Kidney epithelial cell (primary cell): ENCODE data around the gene C1orf185. TPM values are rescaled to one million over a fixed set of nuclear protein-coding genes. Genes with fewer than 3 reads are reported as not detected.
"Not testable (repeated sequence)": the region's sequence is repeated elsewhere in the genome, so short reads cannot be mapped to it uniquely, and the experiment has no call there.

ENCODE experiments used
- DNase-seq: peaks from one replicate; pipeline ENCODE4 v3.0.0-alpha.2; 2010; ENCODE audit warnings: low read depth
- H3K27me3 ChIP-seq: 2 replicates; pipeline ENCODE4 v1.6.0; 2011; ENCODE audit warnings: low read length; ENCODE audit not compliant: control insufficient read depth, insufficient read depth
- H3K36me3 ChIP-seq: 2 replicates; pipeline ENCODE4 v1.5.1; 2011; ENCODE audit warnings: low read length; ENCODE audit not compliant: control insufficient read depth, insufficient read depth
- H3K4me3 ChIP-seq: 2 replicates; pipeline ENCODE4 v1.5.1; 2011; ENCODE audit warnings: low read depth, mild to moderate bottlenecking, control low read depth, low read length
- CTCF ChIP-seq: IDR thresholded peaks from 2 replicates; pipeline ENCODE4 v1.5.1; 2011; ENCODE audit warnings: mild to moderate bottlenecking, moderate library complexity, low read length, control low read depth, inconsistent platforms; ENCODE audit not compliant: insufficient read depth, poor library complexity, severe bottlenecking
- total RNA-seq: library from RNA; depleted of rRNA; stranded (reverse); fragments of >200 nt; gene quantifications from 2 replicates; pipeline ENCODE4 v1.2.3, GENCODE V29; 2015

C1orf185 gene
- total RNA-seq, 1 donor from 2014 or later: not detected

- no peak for DNase-seq
- Histone ChIP-seq H3K36me3 (no peaks in the 10 kb centered on the region), H3K4me3 (no peak overlapping the region), H3K27me3 (no peaks in the 10 kb centered on the region)
- no peak for TF ChIP-seq CTCF
These were observed 13.8 kb downstream of the C1orf185 start for GRCh38 chr1:51115714-51116404.

DNA sequence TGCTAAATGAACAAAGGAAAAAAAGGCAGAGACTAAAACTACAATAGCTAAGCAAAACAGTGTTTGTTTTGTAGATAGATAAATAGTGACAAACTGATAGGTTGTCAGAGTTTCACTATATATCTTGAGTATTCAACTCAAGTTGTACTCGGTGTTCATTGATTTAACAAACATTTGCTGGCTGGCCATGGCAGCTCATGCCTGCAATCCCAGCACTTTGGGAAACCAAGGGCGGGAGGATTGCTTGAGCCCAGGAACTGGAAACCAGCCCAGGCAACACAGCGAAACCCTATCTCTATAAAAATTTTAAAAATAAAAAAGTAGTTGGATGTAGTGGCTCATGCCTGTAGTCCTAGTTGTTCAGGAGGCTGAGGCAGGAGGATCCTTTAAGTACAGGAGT is 17.3 kb downstream of the C1orf185 start:
- DNase-seq: no peak
- no peaks in the 10 kb centered on the region for H3K27me3 ChIP-seq
- no peak overlapping the region for H3K4me3 ChIP-seq
- TF ChIP-seq CTCF: no peak
- no peaks in the 10 kb centered on the region for H3K36me3 ChIP-seq

DNA sequence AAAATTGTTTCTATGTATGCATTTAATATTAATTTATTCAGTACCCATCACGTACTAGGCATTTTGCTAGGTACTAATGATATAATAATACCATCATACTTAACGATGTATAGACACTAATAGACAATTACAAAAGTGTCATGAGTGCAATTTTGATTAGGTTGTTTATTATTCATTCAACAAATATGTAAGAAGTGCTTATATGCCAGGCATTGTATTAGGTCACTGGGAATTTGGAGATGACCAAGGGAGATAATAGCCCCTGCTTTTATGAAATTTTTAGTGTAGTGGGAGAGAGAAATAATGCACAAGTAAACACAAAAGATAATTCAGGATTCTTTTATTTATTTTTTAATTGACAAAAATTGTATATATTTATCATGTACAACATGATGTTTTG is 18.6 kb downstream of the C1orf185 start:
- no peaks in the 10 kb centered on the region for H3K36me3 ChIP-seq
- H3K4me3 ChIP-seq: no peak overlapping the region
- no peak for TF ChIP-seq CTCF
- H3K27me3 ChIP-seq: no peaks in the 10 kb centered on the region
- no peak for DNase-seq

DNA sequence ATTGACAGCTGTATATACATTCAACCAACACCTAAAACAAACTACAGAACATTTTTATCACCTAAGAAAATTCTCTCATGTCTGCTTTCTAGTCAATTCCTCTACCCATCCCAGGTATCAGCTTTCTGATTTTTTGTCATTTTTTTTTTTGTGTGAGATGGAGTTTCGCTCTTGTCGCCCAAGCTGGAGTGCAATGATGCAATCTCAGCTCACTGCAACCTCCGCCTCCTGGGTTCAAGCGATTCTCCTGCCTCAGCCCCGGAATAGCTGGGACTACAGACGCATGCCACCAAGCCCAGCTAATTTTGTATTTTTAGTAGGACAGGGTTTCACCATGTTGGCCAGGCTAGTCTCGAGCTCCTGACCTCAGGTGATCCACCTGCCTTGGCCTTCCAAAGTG is 25.1 kb downstream of the C1orf185 start:
- not testable (repeated sequence) for H3K36me3 ChIP-seq, DNase-seq, H3K4me3 ChIP-seq, H3K27me3 ChIP-seq

DNA sequence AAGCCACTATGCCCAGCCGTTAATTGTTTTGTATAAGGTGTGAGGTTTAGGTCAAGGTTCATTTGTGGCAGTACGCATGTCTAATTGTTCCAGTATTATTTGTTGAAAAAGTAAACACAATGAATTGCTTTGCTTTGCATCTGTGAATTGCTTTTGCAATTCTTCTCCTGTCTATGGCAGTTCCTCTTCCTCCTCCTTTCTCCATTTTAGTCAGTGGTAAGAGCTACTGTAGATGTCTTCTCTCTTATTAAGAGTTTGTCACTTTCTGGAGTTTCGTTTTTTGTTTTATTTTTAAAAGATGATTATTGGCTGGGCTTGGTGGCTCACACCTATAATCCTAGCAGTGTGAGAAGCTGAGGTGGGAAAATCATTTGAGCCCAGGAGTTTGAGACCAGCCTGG is 29.2 kb downstream of the C1orf185 start:
- no peak for DNase-seq
- TF ChIP-seq CTCF: no peak
- Histone ChIP-seq H3K27me3 (no peaks in the 10 kb centered on the region), H3K4me3 (no peak overlapping the region), H3K36me3 (no peaks in the 10 kb centered on the region)

DNA sequence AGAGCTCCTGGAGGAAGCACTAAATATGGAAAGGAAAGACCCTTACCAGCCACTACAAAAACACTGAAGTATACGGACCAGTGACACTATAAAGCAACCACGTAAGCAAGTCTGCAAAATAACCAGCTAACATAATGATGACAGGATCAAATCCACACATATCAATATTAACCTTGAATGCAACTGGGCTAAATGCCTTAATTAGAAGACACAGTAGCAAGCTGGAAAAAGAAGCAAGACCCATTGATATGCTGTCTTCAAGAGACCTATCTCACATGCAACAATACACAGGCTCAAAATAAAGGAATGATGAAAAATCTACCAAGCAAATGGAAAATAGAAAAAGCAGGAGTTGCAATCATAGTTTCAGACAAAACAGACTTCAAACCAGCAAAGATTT is 31.0 kb downstream of the C1orf185 start:
- H3K36me3 ChIP-seq: no peaks in the 10 kb centered on the region
- DNase-seq: no peak
- no peak overlapping the region for H3K4me3 ChIP-seq
- no peaks in the 10 kb centered on the region for H3K27me3 ChIP-seq
- TF ChIP-seq CTCF: no peak

- not testable (repeated sequence) for H3K4me3 ChIP-seq, H3K36me3 ChIP-seq, DNase-seq, H3K27me3 ChIP-seq
These were observed 35.7 kb downstream of the C1orf185 start for GRCh38 chr1:51137696-51138095.
